ENCODE results near the gene PDCD6IP. TPM values are rescaled to one million over a fixed set of nuclear protein-coding genes. Genes with fewer than 3 reads are reported as not detected.

The PDCD6IP gene
- total RNA-seq, 4 donors from 2014 or later: 93.9 to 181 (median 127) TPM

DNA sequence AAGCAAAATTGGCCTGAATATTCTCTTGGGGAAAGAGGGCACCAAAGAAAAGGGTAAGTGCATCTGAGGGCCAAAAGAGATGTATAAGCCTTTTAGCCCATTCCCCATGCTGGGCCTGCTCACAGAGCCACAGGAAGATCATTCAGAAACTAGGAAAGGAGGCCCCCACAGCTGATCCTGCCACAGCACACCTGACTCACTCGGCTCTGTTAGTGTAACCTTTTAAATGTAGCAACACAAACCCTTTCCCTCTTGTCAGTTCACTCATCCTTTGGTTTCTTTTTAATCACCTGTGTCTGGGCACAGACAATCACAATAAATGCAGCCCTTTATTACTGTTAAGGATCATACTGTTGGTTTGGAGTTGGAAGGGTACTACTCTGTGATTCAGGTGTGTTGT lies 69.9 kb downstream of the PDCD6IP start:
- intact Hi-C loops (cut with DNase I; ENCODE audit: low total_unique reads): no loop called here
- Histone ChIP-seq H3K4me1 (no peaks in the 10 kb centered on the region), H3K4me3 (no peak overlapping the region), H3K27ac (no peak overlapping the region), H3K36me3 (peaks cover 3 to 40% of the 10 kb centered on the region in 2 donors), H3K27me3 (no peaks in the 10 kb centered on the region), H3K9me3 (no peaks in the 10 kb centered on the region)
- TF ChIP-seq, protein P1, sequence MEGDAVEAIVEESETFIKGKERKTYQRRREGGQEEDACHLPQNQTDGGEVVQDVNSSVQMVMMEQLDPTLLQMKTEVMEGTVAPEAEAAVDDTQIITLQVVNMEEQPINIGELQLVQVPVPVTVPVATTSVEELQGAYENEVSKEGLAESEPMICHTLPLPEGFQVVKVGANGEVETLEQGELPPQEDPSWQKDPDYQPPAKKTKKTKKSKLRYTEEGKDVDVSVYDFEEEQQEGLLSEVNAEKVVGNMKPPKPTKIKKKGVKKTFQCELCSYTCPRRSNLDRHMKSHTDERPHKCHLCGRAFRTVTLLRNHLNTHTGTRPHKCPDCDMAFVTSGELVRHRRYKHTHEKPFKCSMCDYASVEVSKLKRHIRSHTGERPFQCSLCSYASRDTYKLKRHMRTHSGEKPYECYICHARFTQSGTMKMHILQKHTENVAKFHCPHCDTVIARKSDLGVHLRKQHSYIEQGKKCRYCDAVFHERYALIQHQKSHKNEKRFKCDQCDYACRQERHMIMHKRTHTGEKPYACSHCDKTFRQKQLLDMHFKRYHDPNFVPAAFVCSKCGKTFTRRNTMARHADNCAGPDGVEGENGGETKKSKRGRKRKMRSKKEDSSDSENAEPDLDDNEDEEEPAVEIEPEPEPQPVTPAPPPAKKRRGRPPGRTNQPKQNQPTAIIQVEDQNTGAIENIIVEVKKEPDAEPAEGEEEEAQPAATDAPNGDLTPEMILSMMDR (IDR thresholded peaks at IDR 0.05 in 4 of 5, conservative IDR thresholded peaks at IDR 0.05 in 1 of 5): no peak
- no peak for TF ChIP-seq POLR2A (IDR thresholded peaks at IDR 0.05)
- ATAC-seq (no peak), DNase-seq (no peak)
- in situ Hi-C loops (cut with MboI; ENCODE audit: low sequenced_read_pairs in 4 of 4): no loop called here

DNA sequence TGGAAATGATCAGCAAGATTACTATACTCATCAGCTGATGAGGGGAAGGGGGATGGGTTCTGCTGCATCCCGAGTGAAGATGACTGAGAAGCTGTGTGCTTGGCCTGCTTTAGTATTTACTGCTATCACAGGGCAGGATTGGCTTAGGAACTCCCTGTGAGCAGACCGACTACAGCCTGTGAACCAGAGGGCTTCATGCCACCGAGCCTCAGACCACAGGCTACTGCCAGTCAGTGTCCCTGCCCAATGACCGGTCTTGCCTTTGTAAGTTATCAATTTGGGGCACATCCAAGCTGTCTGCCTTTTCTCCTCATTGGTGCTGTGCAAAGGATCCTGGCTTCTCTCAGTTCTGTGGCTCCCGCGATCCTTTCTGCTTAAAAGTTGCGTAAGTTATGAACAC lies 71.5 kb downstream of the PDCD6IP start:
- Histone ChIP-seq H3K36me3 (peaks cover 0 to 23% of the 10 kb centered on the region in 2 donors), H3K4me1 (no peaks in the 10 kb centered on the region), H3K27ac (no peak overlapping the region), H3K27me3 (no peaks in the 10 kb centered on the region), H3K4me3 (no peak overlapping the region), H3K9me3 (no peaks in the 10 kb centered on the region)
- TF ChIP-seq, protein P1 (IDR thresholded peaks at IDR 0.05 in 4 of 5, conservative IDR thresholded peaks at IDR 0.05 in 1 of 5): no peak
- TF ChIP-seq POLR2A (IDR thresholded peaks at IDR 0.05): no peak
- intact Hi-C loops (cut with DNase I; ENCODE audit: low total_unique reads) (no loop called here), in situ Hi-C loops (cut with MboI; ENCODE audit: low sequenced_read_pairs in 4 of 4) (no loop called here)
- DNase-seq (no peak), ATAC-seq (no peak)

DNA sequence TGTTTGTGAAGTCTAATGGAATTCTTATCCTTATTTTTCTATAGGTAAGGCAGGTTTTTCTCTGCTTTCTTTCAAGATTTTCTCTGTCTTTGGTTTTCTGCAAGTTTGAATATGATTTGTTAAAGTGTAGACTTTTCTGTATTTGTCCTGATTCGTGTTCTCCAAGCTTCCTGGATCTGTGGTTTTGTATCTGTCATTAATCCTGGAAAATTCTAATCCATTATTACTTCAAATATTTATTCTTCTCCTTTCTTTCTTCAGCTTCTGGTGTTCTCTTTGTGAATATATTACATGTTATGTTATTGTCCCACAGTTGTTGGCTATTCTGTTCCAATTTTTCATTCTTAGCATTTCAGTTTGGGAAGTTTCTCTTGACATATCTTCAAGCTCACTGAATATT lies 76.4 kb downstream of the PDCD6IP start:
- Histone ChIP-seq H3K4me3 (no peak overlapping the region), H3K4me1 (peaks cover 2 to 3% of the 10 kb centered on the region in 2 donors), H3K36me3 (no peaks in the 10 kb centered on the region), H3K9me3 (no peaks in the 10 kb centered on the region), H3K27me3 (no peaks in the 10 kb centered on the region), H3K27ac (no peak overlapping the region)
- no peak for DNase-seq
- TF ChIP-seq, protein P1 (IDR thresholded peaks at IDR 0.05 in 4 of 5, conservative IDR thresholded peaks at IDR 0.05 in 1 of 5): no peak
- TF ChIP-seq POLR2A (IDR thresholded peaks at IDR 0.05): no peak
- no peak for ATAC-seq
- in situ Hi-C loops (cut with MboI; ENCODE audit: low sequenced_read_pairs in 4 of 4) (loop anchor here in 2 of 4 donors (25.0 kb wide), 1 partner anchor 812 kb away; no protein-coding TSS in a partner anchor), intact Hi-C loops (cut with DNase I; ENCODE audit: low total_unique reads) (no loop called here)

DNA sequence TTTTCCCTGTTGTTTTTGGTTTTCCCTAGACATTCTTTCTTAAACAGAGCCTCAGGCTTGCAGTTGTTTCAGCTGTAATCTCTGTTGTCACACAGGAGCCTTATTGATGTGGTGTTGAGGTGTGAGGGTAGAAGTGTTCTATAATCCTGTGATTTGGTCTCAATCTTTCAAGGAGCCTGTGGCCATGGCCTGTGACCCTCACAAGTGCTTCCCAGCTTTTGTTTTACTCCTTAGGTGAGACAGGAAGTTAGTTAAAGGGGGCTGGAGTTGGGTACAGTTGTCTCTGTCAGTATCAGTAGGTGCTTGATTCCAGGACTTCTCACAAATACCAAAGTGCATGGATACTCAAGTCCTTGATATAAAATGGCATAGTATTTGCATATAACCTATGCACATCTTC lies 77.2 kb downstream of the PDCD6IP start:
- in situ Hi-C loops (cut with MboI; ENCODE audit: low sequenced_read_pairs in 4 of 4) (loop anchor here in 2 of 4 donors (25.0 kb wide), 1 partner anchor 812 kb away; no protein-coding TSS in a partner anchor), intact Hi-C loops (cut with DNase I; ENCODE audit: low total_unique reads) (no loop called here)
- no peak for TF ChIP-seq POLR2A (IDR thresholded peaks at IDR 0.05)
- TF ChIP-seq, protein P1 (IDR thresholded peaks at IDR 0.05 in 4 of 5, conservative IDR thresholded peaks at IDR 0.05 in 1 of 5): no peak

DNA sequence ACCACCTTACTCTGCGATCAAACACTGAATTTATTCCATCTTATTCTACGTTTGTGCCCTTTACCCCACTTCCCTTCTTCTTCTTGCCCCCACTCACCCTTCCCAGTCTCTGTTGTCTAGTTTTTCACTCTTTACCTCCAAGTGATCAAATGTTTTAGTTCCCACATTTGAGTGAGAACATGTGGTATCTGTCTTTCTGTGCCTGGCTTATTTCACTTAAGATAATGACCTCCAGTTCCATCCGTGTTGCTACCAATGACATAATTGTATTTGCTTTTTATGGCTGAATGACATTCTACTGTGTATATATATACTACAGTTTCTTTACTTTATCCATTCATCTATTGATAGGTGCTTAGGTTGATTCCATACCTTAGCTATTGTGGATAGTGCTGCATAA lies 78.8 kb downstream of the PDCD6IP start:
- ATAC-seq (no peak), DNase-seq (no peak)
- Histone ChIP-seq H3K27ac (no peak overlapping the region), H3K4me3 (no peak overlapping the region), H3K9me3 (no peaks in the 10 kb centered on the region), H3K27me3 (no peaks in the 10 kb centered on the region), H3K4me1 (peaks cover 3 to 5% of the 10 kb centered on the region in 2 donors), H3K36me3 (no peaks in the 10 kb centered on the region)
- intact Hi-C loops (cut with DNase I; ENCODE audit: low total_unique reads): no loop called here
- in situ Hi-C loops (cut with MboI; ENCODE audit: low sequenced_read_pairs in 4 of 4): loop anchor here in 2 of 4 donors (25.0 kb wide), 1 partner anchor 810 kb away; no protein-coding TSS in a partner anchor
- TF ChIP-seq, protein P1 (IDR thresholded peaks at IDR 0.05 in 4 of 5, conservative IDR thresholded peaks at IDR 0.05 in 1 of 5): no peak
- no peak for TF ChIP-seq POLR2A (IDR thresholded peaks at IDR 0.05)

More for the DNA sequence above, 77.2 kb downstream of the PDCD6IP start:
- H3K4me1 ChIP-seq: peaks cover 3 to 5% of the 10 kb centered on the region in 2 donors
- ATAC-seq (no peak), DNase-seq (no peak)
- no peaks in the 10 kb centered on the region for H3K27me3 ChIP-seq
- H3K9me3 ChIP-seq: no peaks in the 10 kb centered on the region
- no peak overlapping the region for H3K27ac ChIP-seq
- H3K4me3 ChIP-seq: no peak overlapping the region
- H3K36me3 ChIP-seq: no peaks in the 10 kb centered on the region

All from gastrocnemius medialis (tissue), 4 donors.